Measurements from ENCODE around the gene ING3.
A peak's percentile ranks its signal among the peaks of the same experiment; 100 is the strongest.

The ING3 gene

DNA sequence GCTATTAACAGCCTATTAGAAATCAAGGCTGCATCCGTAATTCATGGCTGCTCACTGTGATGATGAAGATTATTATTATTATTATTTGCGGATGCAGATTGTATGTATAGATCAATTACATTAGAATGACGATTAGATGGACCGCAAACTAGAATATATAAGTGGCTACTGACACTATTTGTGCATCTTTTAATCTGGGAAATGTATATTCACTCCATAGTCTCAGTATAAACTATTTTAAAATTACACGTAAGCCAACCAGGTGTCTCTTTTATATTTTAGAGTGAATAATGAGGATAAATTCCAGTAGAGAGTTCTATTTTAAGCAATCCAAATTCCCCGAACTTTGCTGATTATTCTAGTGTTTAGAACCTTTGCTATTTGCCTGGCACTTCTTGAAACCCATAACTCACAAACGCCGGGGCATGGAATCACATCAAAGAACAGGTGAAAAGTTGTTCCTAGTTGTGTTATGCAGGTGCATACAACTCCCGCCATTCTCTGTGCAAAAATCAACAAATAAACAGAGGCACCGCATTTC lies 509 bp upstream of the ING3 start:
- Histone ChIP-seq H3K9ac (ENCODE audit: low read length in 2 of 2) (peak overlapping the region; percentile 68 to 71), H3K4me1 (ENCODE audit: control insufficient read depth, insufficient read depth, low read length) (peaks cover 5% of the 10 kb centered on the region)

GRCh38 chr7:120951309-120951699 lies 727 bp downstream of the ING3 start:
- Histone ChIP-seq H3K27me3 (ENCODE audit: control insufficient read depth in 1 of 2, insufficient read depth in 2 of 2, low read length in 2 of 2) (no peaks in the 10 kb centered on the region), H3K27ac (ENCODE audit: low read length) (peak overlapping the region; percentile 91), H3K36me3 (ENCODE audit: control insufficient read depth in 2 of 2, insufficient read depth in 2 of 2, low read length in 2 of 2) (peaks cover 4 to 8% of the 10 kb centered on the region in 2 donors), H3K9ac (ENCODE audit: low read length in 2 of 2) (peak overlapping the region; percentile 65 to 77), H3K9me3 (ENCODE audit: control insufficient read depth in 2 of 2, low read length in 2 of 2) (no peaks in the 10 kb centered on the region), H3K4me3 (ENCODE audit: low read length in 2 of 2) (peak overlapping the region; percentile 85 to 95), H3K4me1 (ENCODE audit: control insufficient read depth, insufficient read depth, low read length) (peaks cover 5% of the 10 kb centered on the region)

More for the DNA sequence above, 509 bp upstream of the ING3 start:
- no peaks in the 10 kb centered on the region for H3K27me3 ChIP-seq (ENCODE audit: control insufficient read depth in 1 of 2, insufficient read depth in 2 of 2, low read length in 2 of 2)
- peak overlapping the region; percentile 92 to 95 for H3K4me3 ChIP-seq (ENCODE audit: low read length in 2 of 2)
- no peaks in the 10 kb centered on the region for H3K9me3 ChIP-seq (ENCODE audit: control insufficient read depth in 2 of 2, low read length in 2 of 2)
- H3K27ac ChIP-seq (ENCODE audit: low read length), result peak overlapping the region; percentile 91
- peaks cover 3 to 4% of the 10 kb centered on the region in 2 donors for H3K36me3 ChIP-seq (ENCODE audit: control insufficient read depth in 2 of 2, insufficient read depth in 2 of 2, low read length in 2 of 2)

- Histone ChIP-seq H3K9ac (ENCODE audit: low read length in 2 of 2) (peak overlapping the region in 1 of 2 donors; percentile 65), H3K36me3 (ENCODE audit: control insufficient read depth in 2 of 2, insufficient read depth in 2 of 2, low read length in 2 of 2) (peaks cover 4 to 8% of the 10 kb centered on the region in 2 donors), H3K27me3 (ENCODE audit: control insufficient read depth in 1 of 2, insufficient read depth in 2 of 2, low read length in 2 of 2) (no peaks in the 10 kb centered on the region), H3K27ac (ENCODE audit: low read length) (no peak overlapping the region), H3K4me1 (ENCODE audit: control insufficient read depth, insufficient read depth, low read length) (peaks cover 5% of the 10 kb centered on the region), H3K4me3 (ENCODE audit: low read length in 2 of 2) (peak overlapping the region; percentile 85 to 95), H3K9me3 (ENCODE audit: control insufficient read depth in 2 of 2, low read length in 2 of 2) (no peaks in the 10 kb centered on the region)
These were observed 1.2 kb downstream of the ING3 start for GRCh38 chr7:120951826-120952225.

DNA sequence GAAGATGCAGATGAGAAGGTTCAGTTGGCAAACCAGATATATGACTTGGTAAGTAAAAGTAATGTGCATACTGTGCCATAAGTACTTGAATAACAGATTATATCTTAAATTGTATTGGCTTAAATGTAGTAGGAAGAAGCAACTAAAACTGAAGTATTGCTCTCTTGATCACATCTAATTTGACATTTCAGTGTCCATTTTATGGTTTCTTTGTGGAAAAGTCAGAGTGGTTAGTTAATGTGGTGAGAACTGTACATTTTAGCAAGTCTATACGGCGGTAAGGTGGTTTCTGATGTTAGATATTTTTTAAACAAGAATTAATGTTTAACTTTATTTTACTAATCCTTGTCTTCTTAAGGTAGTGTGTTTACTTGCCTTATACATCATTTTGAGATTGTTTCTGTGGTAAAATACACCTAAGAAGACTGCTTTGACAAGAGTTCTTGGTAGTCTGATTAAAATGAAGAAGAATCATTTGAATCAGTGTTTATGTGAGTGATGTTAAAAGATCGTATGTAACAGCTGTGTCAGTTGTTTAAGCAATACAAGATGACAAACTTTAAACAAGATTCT lies 5.1 kb downstream of the ING3 start:
- H3K36me3 ChIP-seq (ENCODE audit: control insufficient read depth in 2 of 2, insufficient read depth in 2 of 2, low read length in 2 of 2), result peaks cover 9 to 12% of the 10 kb centered on the region in 2 donors
- no peak overlapping the region for H3K27ac ChIP-seq (ENCODE audit: low read length)
- no peaks in the 10 kb centered on the region for H3K27me3 ChIP-seq (ENCODE audit: control insufficient read depth in 1 of 2, insufficient read depth in 2 of 2, low read length in 2 of 2)
- no peaks in the 10 kb centered on the region for H3K9me3 ChIP-seq (ENCODE audit: control insufficient read depth in 2 of 2, low read length in 2 of 2)
- peaks cover 5% of the 10 kb centered on the region for H3K4me1 ChIP-seq (ENCODE audit: control insufficient read depth, insufficient read depth, low read length)
- H3K4me3 ChIP-seq (ENCODE audit: low read length in 2 of 2), result no peak overlapping the region
- no peak overlapping the region for H3K9ac ChIP-seq (ENCODE audit: low read length in 2 of 2)

GRCh38 chr7:120959929-120960484 lies 9.4 kb downstream of the ING3 start:
- Histone ChIP-seq H3K4me3 (ENCODE audit: low read length in 2 of 2) (no peak overlapping the region), H3K27me3 (ENCODE audit: control insufficient read depth in 1 of 2, insufficient read depth in 2 of 2, low read length in 2 of 2) (no peaks in the 10 kb centered on the region), H3K9ac (ENCODE audit: low read length in 2 of 2) (no peak overlapping the region), H3K4me1 (ENCODE audit: control insufficient read depth, insufficient read depth, low read length) (no peaks in the 10 kb centered on the region), H3K9me3 (ENCODE audit: control insufficient read depth in 2 of 2, low read length in 2 of 2) (no peaks in the 10 kb centered on the region), H3K27ac (ENCODE audit: low read length) (no peak overlapping the region), H3K36me3 (ENCODE audit: control insufficient read depth in 2 of 2, insufficient read depth in 2 of 2, low read length in 2 of 2) (peaks cover 5 to 10% of the 10 kb centered on the region in 2 donors)

DNA sequence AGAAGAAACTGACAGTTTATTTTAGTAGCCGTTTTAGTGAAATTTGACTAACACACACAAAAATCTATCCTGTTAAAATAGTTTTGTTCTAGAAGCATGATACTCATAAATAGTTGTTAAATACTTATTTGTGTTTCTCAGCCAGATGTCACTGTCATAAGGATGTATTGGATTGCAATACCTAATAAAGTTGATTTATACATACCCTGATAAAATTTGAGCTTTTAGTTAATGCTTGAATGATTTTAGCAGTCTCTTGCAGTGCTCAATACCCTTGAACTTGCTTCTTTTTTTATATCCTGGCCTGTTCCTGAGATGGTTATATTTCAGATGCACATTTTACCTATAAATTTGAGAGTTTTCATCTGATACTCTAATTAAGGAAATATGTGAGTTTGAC lies 10.1 kb downstream of the ING3 start:
- no peak overlapping the region for H3K9ac ChIP-seq (ENCODE audit: low read length in 2 of 2)
- H3K4me1 ChIP-seq (ENCODE audit: control insufficient read depth, insufficient read depth, low read length), result no peaks in the 10 kb centered on the region
- no peaks in the 10 kb centered on the region for H3K9me3 ChIP-seq (ENCODE audit: control insufficient read depth in 2 of 2, low read length in 2 of 2)
- no peak overlapping the region for H3K27ac ChIP-seq (ENCODE audit: low read length)
- no peaks in the 10 kb centered on the region for H3K27me3 ChIP-seq (ENCODE audit: control insufficient read depth in 1 of 2, insufficient read depth in 2 of 2, low read length in 2 of 2)
- H3K36me3 ChIP-seq (ENCODE audit: control insufficient read depth in 2 of 2, insufficient read depth in 2 of 2, low read length in 2 of 2), result peaks cover 6 to 7% of the 10 kb centered on the region in 2 donors
- no peak overlapping the region for H3K4me3 ChIP-seq (ENCODE audit: low read length in 2 of 2)

- H3K27ac ChIP-seq (ENCODE audit: low read length), result no peak overlapping the region
- no peak overlapping the region for H3K4me3 ChIP-seq (ENCODE audit: low read length in 2 of 2)
- no peaks in the 10 kb centered on the region for H3K9me3 ChIP-seq (ENCODE audit: control insufficient read depth in 2 of 2, low read length in 2 of 2)
- H3K27me3 ChIP-seq (ENCODE audit: control insufficient read depth in 1 of 2, insufficient read depth in 2 of 2, low read length in 2 of 2), result no peaks in the 10 kb centered on the region
- H3K36me3 ChIP-seq (ENCODE audit: control insufficient read depth in 2 of 2, insufficient read depth in 2 of 2, low read length in 2 of 2), result peaks cover 6 to 8% of the 10 kb centered on the region in 2 donors
- H3K9ac ChIP-seq (ENCODE audit: low read length in 2 of 2), result no peak overlapping the region
- H3K4me1 ChIP-seq (ENCODE audit: control insufficient read depth, insufficient read depth, low read length), result no peaks in the 10 kb centered on the region
These were observed 11.1 kb downstream of the ING3 start for GRCh38 chr7:120961638-120962173.

- H3K9me3 ChIP-seq (ENCODE audit: control insufficient read depth in 2 of 2, low read length in 2 of 2), result no peaks in the 10 kb centered on the region
- H3K9ac ChIP-seq (ENCODE audit: low read length in 2 of 2), result no peak overlapping the region
- H3K27me3 ChIP-seq (ENCODE audit: control insufficient read depth in 1 of 2, insufficient read depth in 2 of 2, low read length in 2 of 2), result no peaks in the 10 kb centered on the region
- no peak overlapping the region for H3K4me3 ChIP-seq (ENCODE audit: low read length in 2 of 2)
- no peaks in the 10 kb centered on the region for H3K4me1 ChIP-seq (ENCODE audit: control insufficient read depth, insufficient read depth, low read length)
- no peak overlapping the region for H3K27ac ChIP-seq (ENCODE audit: low read length)
- H3K36me3 ChIP-seq (ENCODE audit: control insufficient read depth in 2 of 2, insufficient read depth in 2 of 2, low read length in 2 of 2), result peaks cover 15 to 18% of the 10 kb centered on the region in 2 donors
These were observed 13.5 kb downstream of the ING3 start for GRCh38 chr7:120964088-120964487.

DNA sequence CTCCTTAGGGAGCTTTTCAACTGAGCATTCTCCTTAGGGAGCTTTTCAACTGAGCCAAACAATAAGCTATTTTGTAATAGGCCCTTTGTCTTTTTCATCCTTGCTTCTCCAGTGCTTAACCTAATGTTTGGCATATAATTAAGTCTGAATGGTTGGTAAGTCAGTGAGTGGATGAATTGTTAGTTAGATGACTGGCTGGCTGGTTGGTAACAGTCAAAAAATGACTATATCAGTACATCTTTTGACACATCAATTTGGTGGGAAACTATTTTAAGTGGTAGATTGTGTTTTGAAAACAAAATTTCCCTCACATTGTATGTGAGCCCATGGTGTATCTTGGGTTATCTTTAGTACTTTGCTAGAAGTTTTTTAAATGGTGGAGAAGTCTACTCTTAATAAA lies 16.4 kb downstream of the ING3 start:
- no peaks in the 10 kb centered on the region for H3K27me3 ChIP-seq (ENCODE audit: control insufficient read depth in 1 of 2, insufficient read depth in 2 of 2, low read length in 2 of 2)
- no peak overlapping the region for H3K4me3 ChIP-seq (ENCODE audit: low read length in 2 of 2)
- H3K9ac ChIP-seq (ENCODE audit: low read length in 2 of 2), result no peak overlapping the region
- no peaks in the 10 kb centered on the region for H3K9me3 ChIP-seq (ENCODE audit: control insufficient read depth in 2 of 2, low read length in 2 of 2)
- H3K27ac ChIP-seq (ENCODE audit: low read length), result no peak overlapping the region
- no peaks in the 10 kb centered on the region for H3K4me1 ChIP-seq (ENCODE audit: control insufficient read depth, insufficient read depth, low read length)
- H3K36me3 ChIP-seq (ENCODE audit: control insufficient read depth in 2 of 2, insufficient read depth in 2 of 2, low read length in 2 of 2), result peaks cover 22 to 27% of the 10 kb centered on the region in 2 donors

DNA sequence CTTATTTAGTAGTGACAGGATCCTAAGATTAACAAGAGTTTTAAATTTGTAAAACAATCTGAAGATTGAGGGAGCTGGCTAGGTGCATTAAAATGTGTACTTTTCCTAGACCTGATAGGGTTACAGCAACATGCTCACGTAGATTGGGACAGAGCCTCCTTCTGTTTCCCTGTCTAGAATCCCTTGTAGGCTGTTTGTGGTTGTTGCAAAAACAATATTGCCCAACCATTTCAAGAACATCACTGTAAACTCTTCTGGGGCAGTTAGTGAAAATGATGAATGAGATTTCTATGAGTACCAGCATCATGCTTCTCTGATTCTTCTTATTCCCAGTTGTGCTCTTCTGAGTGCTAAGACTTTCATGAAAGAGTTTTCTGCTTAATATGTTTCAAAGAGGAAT lies 23.3 kb downstream of the ING3 start:
- Histone ChIP-seq H3K27me3 (ENCODE audit: control insufficient read depth in 1 of 2, insufficient read depth in 2 of 2, low read length in 2 of 2) (no peaks in the 10 kb centered on the region), H3K4me1 (ENCODE audit: control insufficient read depth, insufficient read depth, low read length) (no peaks in the 10 kb centered on the region), H3K4me3 (ENCODE audit: low read length in 2 of 2) (no peak overlapping the region), H3K27ac (ENCODE audit: low read length) (no peak overlapping the region), H3K9ac (ENCODE audit: low read length in 2 of 2) (no peak overlapping the region), H3K36me3 (ENCODE audit: control insufficient read depth in 2 of 2, insufficient read depth in 2 of 2, low read length in 2 of 2) (peaks cover 11 to 36% of the 10 kb centered on the region in 2 donors), H3K9me3 (ENCODE audit: control insufficient read depth in 2 of 2, low read length in 2 of 2) (no peaks in the 10 kb centered on the region)

Data from stomach smooth muscle (tissue), 2 donors.